DMS79 treated with DMSO at 0.1 percent for 48 hours (cell line): ENCODE data around the gene RBM18.

Experiments used
- DNase-seq: peaks from one replicate; lab custom pipeline; 2025; lab: John Stamatoyannopoulos, UW

Gene RBM18

GRCh38 chr9:122221183-122221811, 43.3 kb downstream of the RBM18 start:
- no peak for DNase-seq

GRCh38 chr9:122220673-122221182, 43.9 kb downstream of the RBM18 start:
- DNase-seq = no peak

DNA sequence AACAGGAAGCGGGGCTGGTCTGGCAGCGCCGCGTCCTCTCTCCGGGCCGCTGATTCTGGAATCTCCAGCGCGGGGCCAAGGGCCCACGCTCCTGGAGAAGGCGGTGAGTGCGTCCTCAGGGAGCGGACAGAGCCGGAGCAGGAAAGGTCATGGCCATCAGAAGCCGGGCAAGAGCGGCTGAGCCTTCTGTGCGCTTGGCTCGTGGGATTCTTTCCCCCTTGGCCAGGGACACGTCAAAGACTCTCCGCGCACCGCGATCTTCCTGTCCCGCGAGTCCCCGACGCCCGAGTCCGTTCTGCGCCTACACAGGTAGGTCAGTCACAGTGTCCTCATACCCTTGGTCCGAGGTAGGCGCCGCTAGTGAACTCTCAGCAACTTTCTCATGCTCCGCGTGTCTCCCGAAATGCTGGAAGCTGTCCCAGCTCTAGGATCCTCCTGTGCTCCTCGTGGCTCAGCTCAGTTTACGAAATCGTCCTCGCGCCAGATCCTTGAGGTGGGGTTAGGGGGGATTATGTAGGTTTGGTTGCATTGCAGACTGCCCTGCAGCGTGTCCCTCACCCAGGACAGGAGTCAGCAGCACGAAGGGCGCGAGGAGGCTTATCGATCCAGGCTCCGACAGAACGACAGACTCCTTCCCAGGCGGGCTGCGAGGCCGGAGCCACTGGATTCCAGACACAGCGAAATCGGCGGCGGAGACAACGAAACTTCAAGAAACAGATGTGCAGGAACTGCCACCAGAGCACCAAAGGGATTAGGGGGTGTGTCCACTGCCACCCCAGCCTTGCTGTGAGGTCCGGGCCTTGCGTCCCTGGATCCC, 44.6 kb downstream of the RBM18 start:
- DNase-seq = no peak

GRCh38 chr9:122218935-122219855, 45.4 kb downstream of the RBM18 start:
- DNase-seq = no peak

- no peak for DNase-seq
Measured at GRCh38 chr9:122218071-122218934, 46.3 kb downstream of the RBM18 start.

DNA sequence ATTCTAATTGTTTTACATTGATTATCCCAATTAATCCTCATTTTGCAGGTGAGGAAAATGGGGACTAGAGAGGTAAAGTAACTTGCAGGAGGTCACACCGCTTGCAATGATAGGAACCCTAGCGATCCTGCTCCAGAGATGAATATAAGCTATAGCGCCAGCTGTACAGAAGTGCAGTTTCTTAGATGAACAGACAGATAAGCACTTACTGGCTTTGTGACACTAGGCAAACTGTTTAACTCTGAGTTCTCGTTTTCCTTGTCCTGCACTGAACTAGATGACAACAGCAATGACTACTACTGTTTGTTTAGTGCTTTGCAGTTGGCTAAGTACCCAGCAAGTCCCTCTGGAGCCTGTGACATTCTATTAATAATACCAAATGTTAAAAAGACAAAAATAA, 47.0 kb downstream of the RBM18 start:
- no peak for DNase-seq

GRCh38 chr9:122216798-122217418, 47.7 kb downstream of the RBM18 start:
- no peak for DNase-seq

DNA sequence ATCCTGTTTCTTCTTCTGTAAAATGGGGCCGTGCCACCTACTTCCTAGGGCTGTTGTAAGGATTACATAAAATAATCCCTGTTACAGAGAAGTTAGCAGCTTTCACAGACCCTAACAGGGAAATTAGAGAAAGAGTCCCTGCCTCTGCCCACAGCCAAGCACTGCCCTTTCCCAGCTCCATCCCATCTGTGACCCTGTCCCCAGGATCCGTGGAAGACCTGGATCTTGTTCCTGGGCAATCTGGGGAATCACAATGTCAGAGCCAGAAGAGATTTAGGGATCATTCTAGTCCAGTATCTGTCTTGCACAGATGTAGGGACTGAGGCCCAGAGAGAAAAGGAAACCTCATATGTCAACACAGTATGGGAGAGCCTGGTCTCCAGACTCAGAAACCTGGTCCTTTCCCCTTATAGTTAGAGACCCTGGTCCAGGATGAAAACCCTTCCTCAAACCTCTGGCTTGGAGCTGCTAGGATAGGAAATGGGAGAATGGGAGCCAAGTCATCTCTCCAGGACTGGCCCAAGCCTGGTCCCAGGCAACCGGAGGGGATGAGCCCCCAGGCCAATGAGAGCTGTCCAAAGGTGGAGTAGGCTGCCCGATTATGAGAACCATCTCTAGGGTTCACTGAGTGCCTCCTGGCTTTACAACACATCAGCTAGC, 48.4 kb downstream of the RBM18 start:
- no peak for DNase-seq

DNA sequence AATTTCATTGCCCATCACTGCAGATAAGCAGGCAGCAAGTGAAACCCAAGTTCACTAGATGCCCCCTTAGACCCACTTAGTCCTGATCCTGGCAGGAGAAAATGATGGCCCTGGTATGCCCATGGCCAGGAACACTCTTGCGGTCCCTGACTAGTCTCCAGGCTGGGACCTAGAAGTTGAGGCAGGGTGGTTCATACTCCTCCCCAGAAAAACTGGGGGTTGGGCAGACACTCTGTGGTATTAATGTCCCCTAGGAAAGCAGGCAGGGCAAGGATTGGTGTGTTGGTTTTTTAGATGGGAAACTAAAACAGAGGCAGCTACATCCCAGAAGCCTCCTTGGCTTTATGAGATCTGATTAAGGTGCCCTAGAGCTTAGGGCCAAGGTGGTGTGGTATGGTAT, 49.0 kb downstream of the RBM18 start:
- no peak for DNase-seq

GRCh38 chr9:122214507-122214906, 50.1 kb downstream of the RBM18 start:
- no peak for DNase-seq

GRCh38 chr9:122213589-122214413, 50.8 kb downstream of the RBM18 start:
- peak; percentile 70 for DNase-seq

DNA sequence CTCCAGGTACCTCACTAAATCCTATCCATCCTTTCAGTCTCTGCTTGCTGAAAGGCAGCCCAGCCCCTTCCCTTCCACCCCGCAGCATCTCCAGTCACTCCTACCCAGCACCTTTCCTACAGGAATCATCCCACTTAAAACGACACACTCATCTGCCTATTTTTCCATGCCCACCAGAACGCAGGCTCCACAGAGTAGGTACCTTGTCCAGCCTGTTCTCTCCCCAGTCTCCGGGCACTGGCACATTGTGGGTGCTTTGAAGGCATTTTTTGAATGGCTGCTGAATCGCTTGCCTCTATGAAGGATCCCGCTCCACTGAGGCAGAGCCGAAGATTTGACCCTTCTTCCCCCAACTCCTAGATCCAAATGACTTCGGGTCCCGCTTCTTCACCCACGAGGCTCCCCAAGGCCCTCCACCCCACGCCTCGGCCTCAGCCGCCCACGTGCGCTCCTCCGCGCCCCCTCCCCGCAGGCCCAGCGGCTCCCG, 51.5 kb downstream of the RBM18 start:
- DNase-seq = no peak

DNA sequence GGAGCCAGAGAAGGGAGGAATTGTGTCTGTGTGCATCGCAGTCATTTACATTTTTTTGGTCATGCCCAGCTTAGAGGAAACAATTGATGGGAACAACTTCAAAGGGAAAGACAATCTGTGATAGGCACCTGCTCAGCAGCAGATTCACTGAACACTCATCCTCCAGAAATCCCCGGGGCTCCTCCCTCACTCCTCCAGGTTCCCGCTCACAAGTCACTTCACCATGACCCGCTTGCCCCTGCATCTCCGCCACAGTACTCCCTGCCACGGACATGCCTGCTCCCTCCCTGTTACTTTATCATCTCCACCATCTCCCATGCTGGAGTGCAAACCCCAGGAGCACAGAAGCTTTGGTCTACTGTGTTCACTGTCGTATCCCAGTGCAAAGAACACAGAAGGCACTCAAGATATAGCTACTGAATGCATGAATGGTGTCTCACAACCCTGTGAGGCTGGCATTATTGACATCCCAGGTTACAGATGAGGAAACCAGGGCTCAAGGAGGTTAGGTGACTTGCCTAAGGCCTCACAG, 52.1 kb downstream of the RBM18 start:
- no peak for DNase-seq

- no peak for DNase-seq
Measured at GRCh38 chr9:122209451-122209850, 55.2 kb downstream of the RBM18 start.

GRCh38 chr9:122207096-122207495, 57.5 kb downstream of the RBM18 start:
- DNase-seq = no peak

GRCh38 chr9:122206118-122207046, 58.3 kb downstream of the RBM18 start:
- DNase-seq = no peak

- no peak for DNase-seq
Measured at GRCh38 chr9:122205176-122205575, 59.5 kb downstream of the RBM18 start.

DNA sequence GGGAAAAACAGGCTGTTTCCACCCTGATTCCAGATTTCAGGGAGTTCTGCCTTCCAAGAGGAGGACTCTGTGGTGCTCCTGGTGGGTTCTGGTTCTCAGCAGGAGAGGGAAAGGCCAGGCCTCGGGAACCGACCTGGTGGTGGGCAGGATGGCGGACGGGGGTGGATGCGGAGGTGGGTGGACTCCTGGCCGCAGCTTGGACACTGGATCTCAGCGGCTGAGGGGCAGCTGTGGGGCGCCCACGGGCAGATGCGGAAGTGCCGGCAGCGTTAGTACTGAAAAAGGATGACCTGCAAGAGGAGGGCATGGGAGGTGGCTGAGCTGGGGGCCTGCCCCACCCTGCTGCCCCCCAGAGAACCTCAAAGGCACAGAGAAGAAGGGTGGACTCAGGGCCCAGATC, 60.1 kb downstream of the RBM18 start:
- DNase-seq = no peak
